NCI-H2029 treated with DMSO at 0.1 percent for 48 hours (cell line): Measurements from ENCODE around the gene ARGLU1.
A peak's percentile ranks its signal among the peaks of the same experiment; 100 is the strongest.

Source experiments
- DNase-seq: peaks from one replicate; lab custom pipeline; 2025; lab: John Stamatoyannopoulos, UW

Gene ARGLU1

DNA sequence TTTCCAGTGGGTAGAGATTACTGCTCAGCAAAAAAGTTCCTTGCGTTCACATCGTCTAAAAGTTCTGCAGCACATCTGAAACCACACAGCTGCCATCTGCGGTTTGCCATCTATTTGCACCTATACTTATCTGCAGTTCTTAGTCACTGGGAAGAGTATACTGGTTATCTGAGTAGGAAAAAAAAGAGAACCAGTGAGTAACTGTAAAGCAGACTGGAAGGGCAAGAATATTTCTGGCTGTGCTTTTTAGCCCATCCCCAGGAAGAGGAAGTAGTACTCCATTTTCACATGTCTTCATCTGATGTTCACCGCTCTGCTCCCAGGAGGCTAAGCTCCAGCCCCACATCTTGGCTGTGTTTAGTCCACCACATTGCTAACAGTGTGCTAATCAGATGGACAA, 68.0 kb downstream of the ARGLU1 start:
- DNase-seq, result no peak

DNA sequence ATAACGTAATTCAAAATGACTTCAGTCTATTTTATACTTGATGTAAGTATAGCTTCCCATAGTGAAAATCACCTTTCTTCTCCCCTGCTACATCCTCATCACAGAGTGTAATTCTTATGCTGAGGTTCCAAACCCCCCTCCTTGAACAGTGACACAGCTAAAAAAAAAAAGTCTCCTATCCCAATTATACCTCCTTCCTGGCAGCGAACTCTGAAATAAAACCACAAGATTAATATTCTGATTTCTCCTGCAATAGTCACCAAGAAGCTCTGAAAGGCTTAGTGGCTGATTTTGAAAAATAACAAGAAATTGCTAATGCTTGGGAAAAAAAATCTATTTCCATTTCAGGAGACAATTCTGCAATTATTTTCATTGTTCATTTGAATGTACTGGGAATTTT, 68.8 kb downstream of the ARGLU1 start:
- DNase-seq, result no peak

DNA sequence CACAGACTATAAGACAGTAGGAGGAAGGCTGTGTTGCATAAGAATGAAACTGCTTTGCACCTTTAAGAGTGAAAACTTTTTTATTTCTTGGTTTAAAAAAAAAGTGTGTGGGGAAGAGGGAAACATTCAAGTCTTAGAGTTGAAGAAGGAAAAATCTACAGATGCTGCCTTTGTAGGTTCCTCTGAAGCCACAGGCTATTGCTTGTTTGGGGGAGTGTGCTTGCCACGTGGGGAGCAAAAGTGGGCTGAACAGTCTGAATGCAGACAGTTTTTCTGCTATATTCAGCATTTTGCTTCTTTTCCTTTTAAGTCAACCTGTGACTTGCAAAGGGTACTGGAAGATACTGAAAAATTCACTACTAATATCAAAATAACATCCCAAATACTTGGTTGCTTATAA, 69.4 kb downstream of the ARGLU1 start:
- DNase-seq, result no peak

DNA sequence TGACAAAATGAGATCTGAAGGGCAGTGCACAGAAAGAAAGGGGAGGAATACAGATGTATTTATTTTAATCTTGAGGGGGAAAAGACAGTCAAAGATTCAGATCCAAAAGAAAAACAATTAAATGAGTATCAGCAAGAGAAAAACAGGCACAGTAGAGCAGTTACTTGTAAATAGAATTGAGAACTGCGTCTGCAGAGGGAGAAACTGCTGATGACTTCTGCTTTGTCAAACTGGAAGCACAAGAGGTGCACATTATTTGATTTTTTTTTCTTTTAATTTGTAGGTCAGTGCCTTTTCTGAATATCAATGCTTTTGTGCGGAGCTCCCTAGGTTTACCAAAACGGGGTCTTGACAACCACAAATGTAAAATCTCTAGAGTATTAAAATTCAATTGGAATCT, 69.8 kb downstream of the ARGLU1 start:
- no peak for DNase-seq

DNA sequence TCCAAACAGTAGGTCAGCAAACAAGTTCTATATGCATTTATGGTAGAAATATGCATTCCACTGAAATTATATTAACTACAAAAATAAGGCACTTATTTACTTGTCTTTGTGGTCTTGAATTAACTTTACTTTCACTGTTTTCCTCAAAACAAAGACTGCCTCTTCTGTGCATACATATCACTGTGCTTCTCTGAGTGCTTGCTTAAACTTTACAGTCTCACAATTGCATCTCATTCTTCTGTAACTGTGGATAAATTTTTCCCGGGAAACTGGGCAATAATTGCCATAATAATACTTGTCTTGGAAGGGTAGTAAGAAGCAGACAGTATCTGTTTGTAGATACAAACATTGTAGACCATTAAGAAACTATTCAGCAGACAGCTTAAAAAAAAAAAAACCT, 70.9 kb downstream of the ARGLU1 start:
- DNase-seq, result no peak

DNA sequence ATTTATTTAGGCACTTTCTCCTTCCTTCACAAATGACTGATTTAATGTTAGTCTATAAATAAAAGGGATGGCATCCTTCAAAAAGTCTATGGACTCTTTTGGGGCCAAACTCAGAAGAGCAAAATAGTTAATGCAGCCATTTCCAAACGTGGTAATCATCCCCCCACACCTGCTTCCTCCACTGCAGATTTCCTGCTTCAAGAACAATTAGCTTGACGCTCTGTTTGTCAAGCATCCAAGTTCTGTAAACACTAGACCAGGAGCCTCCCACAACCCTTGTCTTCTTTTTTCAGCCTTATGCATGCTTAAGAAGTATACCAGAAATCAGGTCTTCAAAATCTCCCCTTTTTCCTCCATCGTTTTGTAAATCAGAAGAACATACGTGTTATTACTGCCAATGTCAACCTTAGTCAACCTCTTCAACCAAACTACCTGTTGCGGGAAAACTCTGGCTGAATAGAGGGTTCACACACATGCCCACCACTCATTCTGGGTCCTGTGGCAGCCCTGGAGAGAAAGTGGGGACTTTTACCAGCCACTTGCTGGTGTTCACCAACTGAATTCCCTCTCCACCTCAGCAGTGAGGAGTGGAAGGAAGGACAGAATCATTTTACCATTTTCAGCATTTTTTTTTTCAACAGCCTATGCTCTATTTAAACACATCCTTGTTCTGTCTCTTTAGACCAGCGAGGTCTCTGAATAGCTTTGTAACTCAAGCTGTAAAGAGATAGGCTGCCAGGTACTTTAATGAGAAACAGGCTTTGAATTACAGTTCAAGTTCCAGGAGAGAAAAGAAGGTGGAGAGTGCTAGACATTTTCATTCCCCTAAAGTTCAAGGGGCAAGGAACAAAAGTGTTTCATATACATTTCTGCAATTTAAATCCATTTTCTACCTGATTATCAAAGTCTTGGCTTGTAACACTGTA, 71.6 kb downstream of the ARGLU1 start:
- peak; percentile 39 for DNase-seq

DNA sequence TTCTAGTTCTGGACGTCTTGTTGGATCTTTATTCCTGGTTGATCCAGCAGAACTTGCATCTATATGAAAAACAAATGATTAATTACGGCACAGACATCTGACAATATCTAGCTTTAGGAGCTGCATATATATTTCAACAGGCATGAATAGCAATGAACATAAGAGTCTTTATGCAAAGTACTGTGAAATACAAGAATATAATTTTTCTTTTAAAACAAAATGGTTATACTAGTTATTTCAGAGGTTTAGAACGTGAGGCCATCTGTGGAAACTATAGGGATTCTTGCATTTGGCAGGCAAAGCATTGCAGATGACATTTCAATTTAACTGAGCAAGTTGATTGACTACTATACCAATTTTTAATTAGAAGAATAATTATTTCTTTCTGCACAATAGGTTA, 73.0 kb downstream of the ARGLU1 start:
- DNase-seq, result no peak

DNA sequence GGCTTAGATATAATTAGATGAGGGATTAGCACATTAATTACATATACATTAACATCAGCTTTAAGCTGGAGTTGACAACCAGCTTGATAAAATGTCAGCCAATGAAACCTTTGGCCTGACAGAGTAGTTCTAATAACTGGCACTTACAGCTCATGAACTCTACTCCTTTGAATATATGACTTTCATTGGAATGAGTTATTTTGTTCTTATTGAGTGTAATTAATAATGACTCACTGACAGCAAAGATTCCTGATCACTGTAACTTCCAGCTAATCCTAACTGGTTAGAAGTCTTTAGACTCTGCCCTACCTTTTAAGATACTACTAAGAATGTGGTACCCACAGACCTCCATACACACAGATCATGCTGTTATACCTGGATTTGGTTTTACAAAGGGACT, 73.4 kb downstream of the ARGLU1 start:
- no peak for DNase-seq

DNA sequence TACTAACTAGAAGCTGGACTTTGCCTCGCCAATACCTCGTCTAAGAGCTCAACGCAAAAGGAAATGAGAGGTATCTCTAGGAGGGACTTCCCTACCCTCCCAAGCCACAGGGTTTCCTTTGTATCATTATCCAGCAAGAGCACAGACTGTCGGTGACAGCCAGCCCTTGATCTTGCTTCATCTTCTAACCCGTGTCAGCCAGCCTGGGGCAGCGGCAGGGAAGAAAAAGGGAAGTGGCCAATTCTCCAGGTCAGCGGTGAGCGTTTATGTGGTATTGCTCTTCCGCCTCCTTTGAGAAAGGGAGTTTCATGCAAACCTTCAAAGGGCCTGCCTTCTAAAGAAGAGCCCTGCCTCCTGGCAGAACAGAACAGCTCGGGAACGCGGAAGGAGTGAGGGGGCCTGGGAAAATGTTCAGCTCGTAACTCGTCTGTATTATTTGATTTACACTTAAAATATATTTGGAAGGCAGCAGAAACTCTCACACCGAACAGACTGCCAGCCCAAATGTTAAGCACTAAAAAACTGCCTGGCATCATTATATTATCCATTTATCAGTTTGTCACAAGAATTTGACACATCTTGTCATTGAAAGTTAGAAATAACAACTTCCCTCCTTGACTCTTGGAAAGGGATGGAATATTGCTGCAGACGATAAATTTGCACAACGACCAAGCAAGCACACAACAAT, 74.3 kb downstream of the ARGLU1 start:
- no peak for DNase-seq

DNA sequence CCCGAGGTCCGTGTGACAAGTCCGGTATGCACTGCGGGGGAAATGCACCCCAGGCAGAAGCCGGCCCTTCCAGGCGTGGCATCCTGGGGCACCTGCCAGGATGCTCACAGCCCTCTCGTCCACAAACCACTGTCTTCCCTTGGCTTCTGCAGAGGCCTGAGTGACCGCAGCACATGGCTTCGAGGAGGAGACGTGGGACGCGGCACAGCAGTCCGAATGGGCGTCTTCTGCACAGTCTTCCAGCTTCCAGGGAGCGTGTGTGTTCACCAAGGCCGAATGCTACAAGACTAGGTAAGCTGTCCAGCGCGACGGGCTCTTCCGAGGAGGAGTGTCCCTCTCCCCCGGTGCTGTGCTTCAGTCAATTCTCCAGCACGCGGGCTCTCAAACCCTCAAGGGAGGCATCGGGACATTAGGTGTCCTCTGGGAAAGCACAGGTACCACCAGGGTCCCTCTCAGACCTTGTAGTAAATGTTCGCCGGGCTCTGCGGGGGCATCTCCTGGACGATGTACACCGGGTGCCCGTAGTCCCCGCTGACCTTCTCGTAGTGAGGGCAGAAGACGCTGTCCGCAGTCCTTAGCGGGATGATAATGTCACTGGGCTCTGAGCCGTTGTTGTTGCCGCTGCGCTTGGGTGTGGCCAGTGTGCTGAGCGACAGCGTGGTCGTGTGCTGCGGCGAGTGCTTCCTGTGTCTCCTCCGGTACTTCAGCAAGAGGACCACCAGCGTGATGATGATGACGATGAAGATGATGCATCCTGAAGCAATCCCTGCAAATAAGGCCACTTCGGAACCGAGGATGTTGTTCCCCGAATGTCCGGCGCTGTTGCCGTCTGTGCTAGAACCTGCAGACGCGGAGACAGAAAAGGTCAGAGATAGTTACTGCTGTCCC, 75.1 kb downstream of the ARGLU1 start:
- no peak for DNase-seq

DNA sequence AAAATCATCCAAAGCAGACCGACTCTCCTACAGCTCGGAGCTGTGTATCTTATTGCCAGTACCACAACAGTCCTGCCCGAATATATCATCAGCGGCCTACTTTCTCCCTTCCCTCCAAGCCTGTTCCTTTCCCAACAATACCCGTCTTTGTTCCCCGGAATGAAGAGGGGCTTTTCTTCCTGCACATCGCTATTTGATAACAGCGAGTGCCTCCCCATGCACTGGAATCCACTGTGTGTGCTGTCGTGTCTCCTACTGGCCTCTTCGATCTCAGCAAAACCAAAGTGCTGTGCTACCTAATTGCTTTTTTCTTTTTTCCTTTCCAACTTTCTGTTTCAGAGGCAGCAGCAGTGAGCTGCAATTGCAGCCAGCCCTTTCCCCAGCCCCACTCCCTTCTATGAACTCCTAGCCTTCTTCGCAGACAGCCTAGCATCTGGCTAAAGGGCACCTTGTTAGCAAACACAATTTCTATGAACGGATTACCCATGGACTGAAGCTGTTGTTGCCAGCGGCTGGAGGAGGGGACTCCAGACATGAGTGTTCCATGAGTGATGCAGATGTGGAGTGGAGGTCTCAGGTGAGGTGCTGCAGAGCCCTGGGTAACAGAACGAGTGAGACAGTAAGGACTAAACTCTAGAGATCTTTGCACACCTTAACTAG, 75.9 kb downstream of the ARGLU1 start:
- DNase-seq, result no peak
